Transverse colon (tissue), 4 donors: ENCODE results near the gene TET2. TPM values are rescaled to one million over a fixed set of nuclear protein-coding genes. Genes with fewer than 3 reads are reported as not detected.

Experiments
- DNase-seq: peaks from one replicate; pipeline ENCODE4 v3.0.0-alpha.2; 2019
- H3K27ac ChIP-seq, 4 donors: fragments of 200-600 bp; sonication (generic); 2 replicates each; pipeline ENCODE4 v1.5.1; 2016 to 2018; ENCODE audit warnings: inconsistent platforms in 4 of 4
- H3K27me3 ChIP-seq: fragments of 200-600 bp; sonication (generic); 2 replicates; pipeline ENCODE4 v1.5.1; 2017; ENCODE audit warnings: inconsistent platforms
- H3K36me3 ChIP-seq, 4 donors: fragments of 200-600 bp; sonication (generic); 2 replicates each; pipeline ENCODE4 v1.5.1; 2017 to 2019; ENCODE audit warnings: inconsistent platforms in 4 of 4
- H3K4me1 ChIP-seq, 4 donors: fragments of 200-600 bp; sonication (generic); 2 replicates each; pipeline ENCODE4 v1.5.1; 2017 to 2020; ENCODE audit warnings: inconsistent platforms in 4 of 4
- H3K4me3 ChIP-seq, 4 donors: fragments of 200-600 bp; sonication (generic); 1 replicate in 1 of 4; 2 replicates in 3 of 4; pipeline versions ENCODE4 v1.5.1 to v1.6.1; 2017 to 2019; ENCODE audit warnings: inconsistent platforms in 4 of 4
- H3K9me3 ChIP-seq, 2 donors: fragments of 200-600 bp; sonication (generic); 2 replicates each; pipeline ENCODE4 v1.5.1; 2017 to 2019; ENCODE audit warnings: inconsistent platforms in 2 of 2
- CTCF ChIP-seq, 5 experiments: fragments of 200-600 bp in 3 of 5; fragments of 450-650 bp in 2 of 5; sonication (generic) in 3 of 5; IDR thresholded peaks; 1 replicate in 2 of 5; 2 replicates in 3 of 5; pipeline ENCODE4 v1.5.1; 2016 to 2017; ENCODE audit warnings: antibody characterized with exemption in 5 of 5, inconsistent platforms in 3 of 5, mild to moderate bottlenecking in 2 of 5, moderate library complexity in 1 of 5
- EP300 ChIP-seq: sonication (generic); formaldehyde crosslinking; IDR thresholded peaks from one replicate; pipeline ENCODE4 v1.6.1; 2017; ENCODE audit warnings: antibody characterized with exemption, low read depth
- POLR2A ChIP-seq: fragments of 450-650 bp; IDR thresholded peaks from one replicate; pipeline ENCODE4 v1.6.1; 2016; ENCODE audit warnings: antibody characterized with exemption, mild to moderate bottlenecking, moderate library complexity
- POLR2AphosphoS5 ChIP-seq, 3 donors: sonication (generic); formaldehyde crosslinking; IDR thresholded peaks; one replicate each; pipeline ENCODE4 v1.6.1; 2016; ENCODE audit warnings: antibody characterized with exemption in 3 of 3
- WGBS, 2 donors: methylation state at CpG; one replicate each; pipeline ENCODE4 v1.1.5; 2018; ENCODE audit warnings: low coverage in 1 of 2; 5-methylcytosine and 5-hydroxymethylcytosine counted together
- in situ Hi-C, 4 donors: fragments of 200-750 bp; cut with MboI; loops; one replicate each; pipeline versions ENCODE4 v1.15.0 to v1.15.1; 2017; ENCODE audit warnings: low sequenced_read_pairs in 3 of 4, low pct_ligation_motif_present in 1 of 4, low pct_unique_long_range_greater_than_20kb in 1 of 4
- intact Hi-C: fragments of 100-400 bp; cut with DNase I; formaldehyde crosslinking; loops from one replicate; pipeline ENCODE4 v1.15.1; 2023; ENCODE audit warnings: low total_unique reads
- total RNA-seq, 4 donors: library from RNA; depleted of rRNA; stranded (reverse); fragments of >200 nt; gene quantifications; one replicate each; pipeline ENCODE4 v1.1.0, GENCODE V29; 2016

Gene TET2
- total RNA-seq, 4 donors from 2014 or later = 23.9 to 33.6 (median 29.5) TPM

GRCh38 chr4:105170711-105171110 lies 24.0 kb downstream of the TET2 start:
- in situ Hi-C loops = no loop called here
- Histone ChIP-seq H3K4me3 (no peak overlapping the region), H3K4me1 (peaks cover 0 to 12% (median 0%) of the 10 kb centered on the region in 4 donors), H3K9me3 (peaks cover 0 to 6% of the 10 kb centered on the region in 2 donors), H3K36me3 (peaks cover 0 to 13% (median 0%) of the 10 kb centered on the region in 4 donors), H3K27me3 (no peaks in the 10 kb centered on the region), H3K27ac (no peak overlapping the region)
- TF ChIP-seq EP300 = no peak
- TF ChIP-seq CTCF (IDR thresholded peaks at IDR 0.05) = no peak
- TF ChIP-seq POLR2A = no peak
- no peak for TF ChIP-seq POLR2AphosphoS5 (IDR thresholded peaks at IDR 0.05)
- no peak for DNase-seq
- WGBS, 2 donors = 84 to 93% methylated on average over 4 of the region's 4 CpGs
- intact Hi-C loops = no loop called here

- no peak for TF ChIP-seq CTCF (IDR thresholded peaks at IDR 0.05)
- TF ChIP-seq POLR2A = no peak
- TF ChIP-seq POLR2AphosphoS5 (IDR thresholded peaks at IDR 0.05) = no peak
- no peak for TF ChIP-seq EP300
- Histone ChIP-seq H3K27ac (no peak overlapping the region), H3K9me3 (peaks cover 0 to 6% of the 10 kb centered on the region in 2 donors), H3K27me3 (no peaks in the 10 kb centered on the region), H3K36me3 (peaks cover 0 to 13% (median 0%) of the 10 kb centered on the region in 4 donors), H3K4me3 (no peak overlapping the region), H3K4me1 (peaks cover 0 to 12% (median 0%) of the 10 kb centered on the region in 4 donors)
- intact Hi-C loops (no loop called here), in situ Hi-C loops (no loop called here)
- no peak for DNase-seq
- 92% methylated on average over 1 of the region's 1 CpG; no CpG with 5 or more reads in 1 of the 2 donors for WGBS, 2 donors
These were observed 25.2 kb downstream of the TET2 start for GRCh38 chr4:105171912-105172311.

GRCh38 chr4:105174098-105174497 lies 27.4 kb downstream of the TET2 start:
- in situ Hi-C loops = no loop called here
- DNase-seq = no peak
- H3K27ac ChIP-seq = no peak overlapping the region
- TF ChIP-seq POLR2A (no peak), EP300 (no peak), POLR2AphosphoS5 (IDR thresholded peaks at IDR 0.05) (no peak), CTCF (IDR thresholded peaks at IDR 0.05) (no peak)
- peaks cover 0 to 6% of the 10 kb centered on the region in 2 donors for H3K9me3 ChIP-seq
- peaks cover 0 to 14% (median 0%) of the 10 kb centered on the region in 4 donors for H3K4me1 ChIP-seq
- no peak overlapping the region for H3K4me3 ChIP-seq
- H3K36me3 ChIP-seq = peaks cover 0 to 4% (median 1%) of the 10 kb centered on the region in 4 donors
- H3K27me3 ChIP-seq = no peaks in the 10 kb centered on the region
- 93 to 97% methylated on average over 2 of the region's 2 CpGs for WGBS, 2 donors
- intact Hi-C loops = no loop called here

- in situ Hi-C loops (no loop called here), intact Hi-C loops (no loop called here)
- no peaks in the 10 kb centered on the region for H3K27me3 ChIP-seq
- peaks cover 0 to 3% (median 1%) of the 10 kb centered on the region in 4 donors for H3K36me3 ChIP-seq
- H3K9me3 ChIP-seq = peaks cover 0 to 6% of the 10 kb centered on the region in 2 donors
- TF ChIP-seq POLR2A (no peak), POLR2AphosphoS5 (IDR thresholded peaks at IDR 0.05) (peak in 1 of 3 donors; percentile 26)
- H3K4me3 ChIP-seq = no peak overlapping the region
- peaks cover 1 to 43% (median 14%) of the 10 kb centered on the region in 4 donors for H3K4me1 ChIP-seq
- peak overlapping the region in 1 of 4 donors; percentile 3 for H3K27ac ChIP-seq
- DNase-seq = no peak
These were observed 33.1 kb downstream of the TET2 start for GRCh38 chr4:105179539-105180401.
